Stimulated activated CD8-positive, alpha-beta memory T cell treated with anti-CD3 and anti-CD28 coated beads, Interleukin-4, amount 100 ng/mL, for 48 hours (primary cell): ENCODE results near the gene CDAN1.
A peak's percentile ranks its signal among the peaks of the same experiment; 100 is the strongest.

Source experiments
- DNase-seq: peaks from one replicate; pipeline ENCODE4 v3.0.0-alpha.2; 2020

The CDAN1 gene

GRCh38 chr15:42734076-42734672 is 2.8 kb downstream of the CDAN1 start:
- DNase-seq = no peak

- DNase-seq = no peak
These were observed 3.9 kb downstream of the CDAN1 start for GRCh38 chr15:42733027-42733426.

GRCh38 chr15:42732095-42732827 is 4.7 kb downstream of the CDAN1 start:
- no peak for DNase-seq

GRCh38 chr15:42731461-42731860 is 5.5 kb downstream of the CDAN1 start:
- no peak for DNase-seq

- DNase-seq = no peak
These were observed 6.4 kb downstream of the CDAN1 start for GRCh38 chr15:42730536-42730935.

GRCh38 chr15:42730135-42730534 is 6.8 kb downstream of the CDAN1 start:
- DNase-seq = no peak

GRCh38 chr15:42729409-42729808 is 7.5 kb downstream of the CDAN1 start:
- no peak for DNase-seq

- no peak for DNase-seq
These were observed 8.0 kb downstream of the CDAN1 start for GRCh38 chr15:42728972-42729371.

GRCh38 chr15:42728560-42728959 is 8.4 kb downstream of the CDAN1 start:
- DNase-seq = no peak

GRCh38 chr15:42727750-42728381 is 9.1 kb downstream of the CDAN1 start:
- no peak for DNase-seq

GRCh38 chr15:42726114-42726513 is 10.8 kb downstream of the CDAN1 start:
- no peak for DNase-seq

GRCh38 chr15:42725331-42725903 is 11.5 kb downstream of the CDAN1 start:
- no peak for DNase-seq

GRCh38 chr15:42724276-42724675 is 12.7 kb downstream of the CDAN1 start:
- DNase-seq = no peak

GRCh38 chr15:42723068-42723467 is 13.9 kb downstream of the CDAN1 start:
- no peak for DNase-seq

- DNase-seq = no peak
These were observed 15.0 kb downstream of the CDAN1 start for GRCh38 chr15:42721916-42722315.

- DNase-seq = no peak
These were observed 15.9 kb downstream of the CDAN1 start for GRCh38 chr15:42721016-42721415.

GRCh38 chr15:42720071-42720470 is 16.9 kb downstream of the CDAN1 start:
- no peak for DNase-seq

GRCh38 chr15:42719043-42719442 is 17.9 kb downstream of the CDAN1 start:
- no peak for DNase-seq

GRCh38 chr15:42716626-42717025 is 20.3 kb downstream of the CDAN1 start:
- no peak for DNase-seq

GRCh38 chr15:42716125-42716524 is 20.8 kb downstream of the CDAN1 start:
- DNase-seq = no peak

- DNase-seq = peak; percentile 12
These were observed 24.3 kb downstream of the CDAN1 start for GRCh38 chr15:42712584-42712983.

- no peak for DNase-seq
These were observed 25.2 kb downstream of the CDAN1 start for GRCh38 chr15:42711746-42712145.

- no peak for DNase-seq
These were observed 26.3 kb downstream of the CDAN1 start for GRCh38 chr15:42710662-42711061.
